ENCODE data around the gene ADM5. TPM values are rescaled to one million over a fixed set of nuclear protein-coding genes. Genes with fewer than 3 reads are reported as not detected.
A peak's percentile ranks its signal among the peaks of the same experiment; 100 is the strongest.

Gene ADM5
- total and polyA plus RNA-seq, 10 of the 15 experiments (the other 5 are each of a cell fraction or from before 2014, with no cell fraction given): 0.05 to 6.0 (median 1.2) TPM; not detected in 1

DNA sequence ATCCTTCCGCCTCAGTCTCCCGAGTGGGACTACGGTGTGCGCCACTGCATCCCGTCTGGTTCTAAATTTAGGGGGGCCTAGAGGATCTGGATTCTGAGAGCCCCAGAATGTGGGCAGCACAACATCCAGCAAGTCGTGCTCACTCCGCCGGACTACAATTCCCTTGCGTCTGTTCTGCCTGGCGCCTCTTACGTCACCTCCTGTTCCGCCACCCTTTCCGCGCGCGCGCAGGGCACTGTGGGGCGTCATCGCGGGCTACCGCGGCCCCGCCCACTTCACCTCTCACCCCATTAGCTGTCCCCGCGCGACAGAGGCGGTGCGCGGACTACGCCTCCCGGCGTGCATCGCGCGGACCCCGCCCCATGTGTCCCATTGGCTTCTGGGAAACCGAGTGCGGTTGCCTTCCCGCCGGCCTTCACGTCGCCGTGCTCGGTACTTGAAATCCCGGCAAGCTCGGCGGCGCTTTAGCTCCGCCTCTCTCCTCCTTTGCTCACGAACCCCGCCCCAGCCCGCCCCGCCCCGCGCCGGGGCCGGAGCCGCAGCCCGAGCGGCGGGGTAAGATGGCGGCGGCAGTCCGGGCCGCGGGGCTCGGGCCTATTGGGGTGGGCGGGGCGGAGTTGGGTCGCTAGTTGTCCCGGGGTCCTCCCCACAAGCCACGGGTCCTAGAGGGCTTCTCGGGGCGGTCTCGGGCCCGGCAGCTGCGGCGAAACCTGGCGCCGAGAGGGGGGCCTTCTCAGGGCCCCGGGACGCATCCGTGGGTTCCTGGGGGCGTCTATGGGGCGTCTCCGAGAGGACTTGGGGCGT lies 47.5 kb upstream of the ADM5 start, which contains the start of gene SCAF1 (continued):
- TF ChIP-seq, protein P1, sequence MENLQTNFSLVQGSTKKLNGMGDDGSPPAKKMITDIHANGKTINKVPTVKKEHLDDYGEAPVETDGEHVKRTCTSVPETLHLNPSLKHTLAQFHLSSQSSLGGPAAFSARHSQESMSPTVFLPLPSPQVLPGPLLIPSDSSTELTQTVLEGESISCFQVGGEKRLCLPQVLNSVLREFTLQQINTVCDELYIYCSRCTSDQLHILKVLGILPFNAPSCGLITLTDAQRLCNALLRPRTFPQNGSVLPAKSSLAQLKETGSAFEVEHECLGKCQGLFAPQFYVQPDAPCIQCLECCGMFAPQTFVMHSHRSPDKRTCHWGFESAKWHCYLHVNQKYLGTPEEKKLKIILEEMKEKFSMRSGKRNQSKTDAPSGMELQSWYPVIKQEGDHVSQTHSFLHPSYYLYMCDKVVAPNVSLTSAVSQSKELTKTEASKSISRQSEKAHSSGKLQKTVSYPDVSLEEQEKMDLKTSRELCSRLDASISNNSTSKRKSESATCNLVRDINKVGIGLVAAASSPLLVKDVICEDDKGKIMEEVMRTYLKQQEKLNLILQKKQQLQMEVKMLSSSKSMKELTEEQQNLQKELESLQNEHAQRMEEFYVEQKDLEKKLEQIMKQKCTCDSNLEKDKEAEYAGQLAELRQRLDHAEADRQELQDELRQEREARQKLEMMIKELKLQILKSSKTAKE (IDR thresholded peaks at IDR 0.05; ENCODE audit: low read depth, poor library complexity, severe bottlenecking): no peak
- TF ChIP-seq CBX3 (IDR thresholded peaks at IDR 0.05; ENCODE audit: borderline replicate concordance, low read depth): no peak
- TF ChIP-seq FOS (IDR thresholded peaks at IDR 0.05; ENCODE audit: borderline replicate concordance, extremely low read depth, insufficient read length): no peak
- TF ChIP-seq RFX5 (IDR thresholded peaks at IDR 0.05; ENCODE audit: low read depth, low read length): peak; percentile 54; the same call in 1 of the 2 replicates
- TF ChIP-seq, protein P2, sequence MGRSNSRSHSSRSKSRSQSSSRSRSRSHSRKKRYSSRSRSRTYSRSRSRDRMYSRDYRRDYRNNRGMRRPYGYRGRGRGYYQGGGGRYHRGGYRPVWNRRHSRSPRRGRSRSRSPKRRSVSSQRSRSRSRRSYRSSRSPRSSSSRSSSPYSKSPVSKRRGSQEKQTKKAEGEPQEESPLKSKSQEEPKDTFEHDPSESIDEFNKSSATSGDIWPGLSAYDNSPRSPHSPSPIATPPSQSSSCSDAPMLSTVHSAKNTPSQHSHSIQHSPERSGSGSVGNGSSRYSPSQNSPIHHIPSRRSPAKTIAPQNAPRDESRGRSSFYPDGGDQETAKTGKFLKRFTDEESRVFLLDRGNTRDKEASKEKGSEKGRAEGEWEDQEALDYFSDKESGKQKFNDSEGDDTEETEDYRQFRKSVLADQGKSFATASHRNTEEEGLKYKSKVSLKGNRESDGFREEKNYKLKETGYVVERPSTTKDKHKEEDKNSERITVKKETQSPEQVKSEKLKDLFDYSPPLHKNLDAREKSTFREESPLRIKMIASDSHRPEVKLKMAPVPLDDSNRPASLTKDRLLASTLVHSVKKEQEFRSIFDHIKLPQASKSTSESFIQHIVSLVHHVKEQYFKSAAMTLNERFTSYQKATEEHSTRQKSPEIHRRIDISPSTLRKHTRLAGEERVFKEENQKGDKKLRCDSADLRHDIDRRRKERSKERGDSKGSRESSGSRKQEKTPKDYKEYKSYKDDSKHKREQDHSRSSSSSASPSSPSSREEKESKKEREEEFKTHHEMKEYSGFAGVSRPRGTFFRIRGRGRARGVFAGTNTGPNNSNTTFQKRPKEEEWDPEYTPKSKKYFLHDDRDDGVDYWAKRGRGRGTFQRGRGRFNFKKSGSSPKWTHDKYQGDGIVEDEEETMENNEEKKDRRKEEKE (IDR thresholded peaks at IDR 0.05): no peak
- no peak for TF ChIP-seq PAX8 (IDR thresholded peaks at IDR 0.05)
- TF ChIP-seq, protein P3, sequence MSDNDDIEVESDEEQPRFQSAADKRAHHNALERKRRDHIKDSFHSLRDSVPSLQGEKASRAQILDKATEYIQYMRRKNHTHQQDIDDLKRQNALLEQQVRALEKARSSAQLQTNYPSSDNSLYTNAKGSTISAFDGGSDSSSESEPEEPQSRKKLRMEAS (IDR thresholded peaks at IDR 0.05; ENCODE audit: low read depth, low read length): no peak; the same call in none of the 2 replicates
- TF ChIP-seq, protein P4, sequence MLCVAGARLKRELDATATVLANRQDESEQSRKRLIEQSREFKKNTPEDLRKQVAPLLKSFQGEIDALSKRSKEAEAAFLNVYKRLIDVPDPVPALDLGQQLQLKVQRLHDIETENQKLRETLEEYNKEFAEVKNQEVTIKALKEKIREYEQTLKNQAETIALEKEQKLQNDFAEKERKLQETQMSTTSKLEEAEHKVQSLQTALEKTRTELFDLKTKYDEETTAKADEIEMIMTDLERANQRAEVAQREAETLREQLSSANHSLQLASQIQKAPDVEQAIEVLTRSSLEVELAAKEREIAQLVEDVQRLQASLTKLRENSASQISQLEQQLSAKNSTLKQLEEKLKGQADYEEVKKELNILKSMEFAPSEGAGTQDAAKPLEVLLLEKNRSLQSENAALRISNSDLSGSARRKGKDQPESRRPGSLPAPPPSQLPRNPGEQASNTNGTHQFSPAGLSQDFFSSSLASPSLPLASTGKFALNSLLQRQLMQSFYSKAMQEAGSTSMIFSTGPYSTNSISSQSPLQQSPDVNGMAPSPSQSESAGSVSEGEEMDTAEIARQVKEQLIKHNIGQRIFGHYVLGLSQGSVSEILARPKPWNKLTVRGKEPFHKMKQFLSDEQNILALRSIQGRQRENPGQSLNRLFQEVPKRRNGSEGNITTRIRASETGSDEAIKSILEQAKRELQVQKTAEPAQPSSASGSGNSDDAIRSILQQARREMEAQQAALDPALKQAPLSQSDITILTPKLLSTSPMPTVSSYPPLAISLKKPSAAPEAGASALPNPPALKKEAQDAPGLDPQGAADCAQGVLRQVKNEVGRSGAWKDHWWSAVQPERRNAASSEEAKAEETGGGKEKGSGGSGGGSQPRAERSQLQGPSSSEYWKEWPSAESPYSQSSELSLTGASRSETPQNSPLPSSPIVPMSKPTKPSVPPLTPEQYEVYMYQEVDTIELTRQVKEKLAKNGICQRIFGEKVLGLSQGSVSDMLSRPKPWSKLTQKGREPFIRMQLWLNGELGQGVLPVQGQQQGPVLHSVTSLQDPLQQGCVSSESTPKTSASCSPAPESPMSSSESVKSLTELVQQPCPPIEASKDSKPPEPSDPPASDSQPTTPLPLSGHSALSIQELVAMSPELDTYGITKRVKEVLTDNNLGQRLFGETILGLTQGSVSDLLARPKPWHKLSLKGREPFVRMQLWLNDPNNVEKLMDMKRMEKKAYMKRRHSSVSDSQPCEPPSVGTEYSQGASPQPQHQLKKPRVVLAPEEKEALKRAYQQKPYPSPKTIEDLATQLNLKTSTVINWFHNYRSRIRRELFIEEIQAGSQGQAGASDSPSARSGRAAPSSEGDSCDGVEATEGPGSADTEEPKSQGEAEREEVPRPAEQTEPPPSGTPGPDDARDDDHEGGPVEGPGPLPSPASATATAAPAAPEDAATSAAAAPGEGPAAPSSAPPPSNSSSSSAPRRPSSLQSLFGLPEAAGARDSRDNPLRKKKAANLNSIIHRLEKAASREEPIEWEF (IDR thresholded peaks at IDR 0.05; ENCODE audit: insufficient replicate concordance, low read depth, low read length): no peak
- TF ChIP-seq, protein P5, sequence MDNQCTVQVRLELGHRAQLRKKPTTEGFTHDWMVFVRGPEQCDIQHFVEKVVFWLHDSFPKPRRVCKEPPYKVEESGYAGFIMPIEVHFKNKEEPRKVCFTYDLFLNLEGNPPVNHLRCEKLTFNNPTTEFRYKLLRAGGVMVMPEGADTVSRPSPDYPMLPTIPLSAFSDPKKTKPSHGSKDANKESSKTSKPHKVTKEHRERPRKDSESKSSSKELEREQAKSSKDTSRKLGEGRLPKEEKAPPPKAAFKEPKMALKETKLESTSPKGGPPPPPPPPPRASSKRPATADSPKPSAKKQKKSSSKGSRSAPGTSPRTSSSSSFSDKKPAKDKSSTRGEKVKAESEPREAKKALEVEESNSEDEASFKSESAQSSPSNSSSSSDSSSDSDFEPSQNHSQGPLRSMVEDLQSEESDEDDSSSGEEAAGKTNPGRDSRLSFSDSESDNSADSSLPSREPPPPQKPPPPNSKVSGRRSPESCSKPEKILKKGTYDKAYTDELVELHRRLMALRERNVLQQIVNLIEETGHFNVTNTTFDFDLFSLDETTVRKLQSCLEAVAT (IDR thresholded peaks at IDR 0.05): no peak
- TF ChIP-seq MTA3 (IDR thresholded peaks at IDR 0.05; ENCODE audit: borderline replicate concordance, low read length): no peak
- no peak; the same call in 1 of the 2 replicates for TF ChIP-seq PAX5 (IDR thresholded peaks at IDR 0.05; ENCODE audit: borderline replicate concordance, low read depth, low read length)
- no peak for TF ChIP-seq MEF2B (IDR thresholded peaks at IDR 0.05; ENCODE audit: partially characterized antibody, poor library complexity, severe bottlenecking)
- TF ChIP-seq JUND (IDR thresholded peaks at IDR 0.05; ENCODE audit: low read depth, low read length): peak; percentile 41; the same call in 1 of the 2 replicates
